Endothelial cell of hepatic sinusoid (primary cell): ENCODE data around the gene GABBR2.

Experiments used
- in situ Hi-C: cut with HindIII; loops from 2 replicates; pipeline ENCODE4 v1.10.0; 2017; ENCODE audit warnings: low sequenced_read_pairs

GABBR2 gene

GRCh38 chr9:98315551-98316060, 393.1 kb downstream of the GABBR2 start:
- in situ Hi-C loops = no loop called here

GRCh38 chr9:98315067-98315453, 393.7 kb downstream of the GABBR2 start:
- in situ Hi-C loops = no loop called here

GRCh38 chr9:98314381-98315066, 394.2 kb downstream of the GABBR2 start:
- in situ Hi-C loops = no loop called here

- in situ Hi-C loops = no loop called here
Observed at GRCh38 chr9:98312365-98312764, 396.4 kb downstream of the GABBR2 start.

- in situ Hi-C loops = no loop called here
Observed at GRCh38 chr9:98311541-98311940, 397.2 kb downstream of the GABBR2 start.

- in situ Hi-C loops = no loop called here
Observed at GRCh38 chr9:98310752-98311392, 397.9 kb downstream of the GABBR2 start.

GRCh38 chr9:98306384-98307145, 402.2 kb downstream of the GABBR2 start:
- in situ Hi-C loops = no loop called here

GRCh38 chr9:98304381-98304780, 404.4 kb downstream of the GABBR2 start:
- in situ Hi-C loops = no loop called here

- in situ Hi-C loops = no loop called here
Observed at GRCh38 chr9:98303633-98304125, 405.1 kb downstream of the GABBR2 start.

GRCh38 chr9:98302938-98303632, 405.6 kb downstream of the GABBR2 start:
- in situ Hi-C loops = no loop called here

GRCh38 chr9:98302150-98302549, 406.6 kb downstream of the GABBR2 start:
- in situ Hi-C loops = no loop called here

- in situ Hi-C loops = no loop called here
Observed at GRCh38 chr9:98300611-98301010, 408.1 kb downstream of the GABBR2 start.

GRCh38 chr9:98298476-98298875, 410.3 kb downstream of the GABBR2 start:
- in situ Hi-C loops = no loop called here

- in situ Hi-C loops = no loop called here
Observed at GRCh38 chr9:98295824-98296223, 412.9 kb downstream of the GABBR2 start.

GRCh38 chr9:98291820-98292219, 416.9 kb downstream of the GABBR2 start:
- in situ Hi-C loops = no loop called here

GRCh38 chr9:98290411-98290810, 418.3 kb downstream of the GABBR2 start:
- in situ Hi-C loops = no loop called here

GRCh38 chr9:98289614-98290201, 419.0 kb downstream of the GABBR2 start:
- in situ Hi-C loops = loop anchor here (5.0 kb wide), 1 partner anchor 478 kb away; no protein-coding TSS in a partner anchor

- in situ Hi-C loops = loop anchor here (5.0 kb wide), 1 partner anchor 478 kb away; no protein-coding TSS in a partner anchor
Observed at GRCh38 chr9:98288881-98289280, 419.9 kb downstream of the GABBR2 start.

- in situ Hi-C loops = loop anchor here (5.0 kb wide), 1 partner anchor 480 kb away; no protein-coding TSS in a partner anchor
Observed at GRCh38 chr9:98287384-98287783, 421.4 kb downstream of the GABBR2 start.

GRCh38 chr9:98285446-98285845, 423.3 kb downstream of the GABBR2 start:
- in situ Hi-C loops = loop anchor here (5.0 kb wide), 1 partner anchor 482 kb away; no protein-coding TSS in a partner anchor
